Measurements from ENCODE around the gene PTPRE.

GRCh38 chr10:128029731-128030369, 122.9 kb downstream of the PTPRE start:
- no peak for TF ChIP-seq CTCF (IDR thresholded peaks at IDR 0.05; ENCODE audit: low read depth, low read length, poor library complexity, severe bottlenecking)
- no peak for TF ChIP-seq EZH2phosphoT487 (IDR thresholded peaks at IDR 0.05; ENCODE audit: borderline replicate concordance, low read length)
